Activated effector memory CD4-positive, alpha-beta T cell treated with Interleukin-2 at 50 U/mL for 16 hours (primary cell): ENCODE data around the gene PFDN6.

Experiments
- DNase-seq: peaks from one replicate; pipeline ENCODE4 v3.0.0-alpha.2; 2020

Gene PFDN6

DNA sequence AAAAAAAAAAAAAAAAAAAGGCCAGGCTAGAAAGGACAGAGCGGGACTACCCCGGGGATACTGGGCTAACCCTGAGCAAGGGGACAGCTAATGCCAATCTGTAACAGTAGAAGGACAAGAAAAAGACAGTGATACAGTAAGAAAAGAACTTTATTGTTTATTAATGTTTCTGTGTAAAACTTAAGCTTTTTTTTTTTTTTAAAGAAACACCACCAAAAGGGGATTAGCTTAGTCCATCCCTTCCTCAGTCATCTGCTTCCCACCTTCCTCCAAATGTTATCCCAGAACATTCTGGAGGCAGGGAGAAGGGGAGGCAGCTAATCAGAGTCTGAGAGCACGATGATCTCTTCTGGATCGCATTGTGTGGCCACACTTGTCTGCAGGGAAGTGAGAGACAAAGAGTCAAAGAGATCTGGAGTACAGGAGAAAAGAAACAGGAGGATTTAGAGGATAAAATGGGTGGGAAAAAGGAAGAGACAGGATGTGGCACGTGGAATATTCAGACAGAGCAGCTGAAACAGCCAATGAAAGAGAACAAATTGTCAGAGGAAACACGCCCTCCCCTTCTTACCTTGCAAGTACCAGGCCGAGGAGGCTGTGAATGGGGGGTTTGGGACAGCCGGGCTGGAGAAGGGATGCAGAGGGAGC is 29.1 kb downstream of the PFDN6 start:
- no peak for DNase-seq

DNA sequence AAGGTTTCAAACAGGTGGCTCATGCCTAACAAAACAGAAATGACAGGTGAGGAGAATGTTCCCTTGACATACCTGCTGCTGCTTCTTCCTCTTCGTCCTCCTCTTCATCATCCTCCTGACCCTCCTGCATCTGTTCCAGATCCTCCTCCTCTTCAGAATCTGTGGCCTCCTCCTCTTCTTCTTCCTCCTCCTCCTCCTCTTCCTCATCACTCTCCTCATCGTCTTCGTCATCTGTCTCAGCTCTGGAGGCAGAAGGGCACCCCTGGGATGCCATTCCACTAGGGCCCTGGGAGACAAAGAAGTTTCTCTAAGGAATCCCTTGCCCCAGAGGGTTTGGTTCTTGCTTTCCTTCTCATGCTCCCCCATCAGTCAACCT is 30.5 kb downstream of the PFDN6 start:
- DNase-seq, result no peak

DNA sequence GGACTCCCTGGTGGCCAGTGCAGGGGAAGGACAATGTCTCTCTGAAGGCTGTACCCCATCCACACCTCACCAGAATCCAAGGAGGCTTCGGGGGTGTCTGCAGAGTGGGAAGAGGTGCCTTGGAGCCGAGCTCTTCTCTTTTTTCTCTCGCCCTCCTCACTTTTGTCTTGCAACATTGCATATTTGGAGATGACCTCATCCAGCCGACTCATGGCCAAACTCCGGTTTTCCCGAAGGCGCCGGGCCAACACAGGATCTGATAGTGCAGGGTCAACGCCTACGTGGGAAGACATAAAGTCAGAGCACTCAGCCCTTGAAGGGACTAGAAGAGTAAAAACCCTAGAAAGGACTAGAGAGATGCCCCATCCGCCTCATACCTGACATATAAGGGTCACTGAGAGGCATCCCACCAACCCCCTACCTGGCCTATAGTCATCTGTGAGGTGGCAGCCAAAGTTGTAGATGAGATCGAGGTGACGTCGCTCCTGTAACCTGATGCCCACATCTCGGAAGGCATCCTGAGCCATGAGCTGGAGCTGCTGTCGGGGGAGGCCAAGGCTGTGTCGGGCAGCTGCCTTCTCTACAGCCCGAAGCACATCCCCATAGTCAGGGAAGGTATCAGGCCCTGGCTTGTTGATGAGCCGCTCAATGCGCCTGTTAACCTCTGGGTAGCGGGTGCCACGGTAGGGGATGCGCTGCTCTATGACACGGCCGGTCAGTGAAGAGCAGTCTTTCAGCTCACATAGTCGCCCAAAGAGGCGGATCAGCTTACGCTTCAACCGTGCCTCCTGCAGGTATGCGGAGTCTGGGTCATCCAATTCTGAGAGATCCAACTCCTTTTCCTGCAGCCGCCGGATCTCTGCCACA is 31.1 kb downstream of the PFDN6 start:
- DNase-seq, result no peak

DNA sequence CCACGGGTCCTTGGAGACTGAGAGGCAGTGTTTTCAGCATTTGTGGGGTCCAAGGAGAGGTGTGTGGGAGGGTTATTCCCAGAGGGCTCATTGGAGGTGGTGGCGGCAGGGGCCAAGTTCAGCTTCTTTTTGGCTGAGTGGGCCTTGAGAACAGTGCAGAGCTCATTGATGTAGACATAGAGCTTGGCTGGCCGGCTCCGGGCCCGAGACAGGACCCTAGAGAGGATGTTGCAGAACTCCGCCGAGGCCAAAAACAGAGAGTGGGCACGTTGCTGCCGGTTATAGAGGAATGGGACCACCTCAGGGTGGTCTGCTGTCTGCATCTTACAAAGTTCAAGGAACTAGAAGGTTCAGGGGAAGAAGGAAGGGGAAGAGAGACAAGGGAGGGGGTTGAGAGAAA is 31.8 kb downstream of the PFDN6 start:
- DNase-seq, result no peak

DNA sequence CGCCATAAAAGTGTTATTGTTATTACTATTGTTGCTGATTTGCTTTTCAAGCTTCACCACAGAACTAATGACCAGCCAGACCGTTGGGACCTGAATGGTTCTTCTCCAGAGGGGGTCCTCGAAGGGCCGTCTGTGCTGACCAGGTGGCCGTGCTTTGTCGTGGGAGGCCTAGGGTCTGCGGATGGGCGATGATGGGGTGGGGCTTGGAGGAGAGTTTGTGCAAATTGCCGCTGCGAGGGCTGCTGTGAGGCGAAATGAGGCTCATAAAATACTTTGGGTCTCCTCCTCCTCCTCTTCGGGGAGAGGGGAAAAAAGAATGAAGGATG is 34.2 kb downstream of the PFDN6 start:
- peak; percentile 14 for DNase-seq

DNA sequence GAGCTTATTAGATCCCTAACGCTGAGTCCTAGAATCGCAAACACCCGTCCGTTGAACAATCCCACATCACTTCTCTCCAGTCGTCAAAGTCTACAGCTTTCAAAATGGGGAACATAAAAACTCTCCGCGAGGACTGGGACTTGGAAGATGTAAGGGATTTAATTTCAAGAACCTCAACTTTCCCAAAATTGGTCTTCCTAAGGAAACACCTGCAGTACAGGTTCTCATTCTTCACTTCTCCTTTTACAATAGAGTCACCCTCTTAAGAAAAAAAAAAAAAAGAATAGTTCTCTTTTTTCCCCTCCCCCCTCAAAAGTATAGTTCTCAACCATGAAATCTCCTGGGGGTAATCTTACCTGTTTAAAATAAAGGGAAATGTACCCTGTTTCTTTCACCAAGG is 34.7 kb downstream of the PFDN6 start:
- DNase-seq, result no peak

DNA sequence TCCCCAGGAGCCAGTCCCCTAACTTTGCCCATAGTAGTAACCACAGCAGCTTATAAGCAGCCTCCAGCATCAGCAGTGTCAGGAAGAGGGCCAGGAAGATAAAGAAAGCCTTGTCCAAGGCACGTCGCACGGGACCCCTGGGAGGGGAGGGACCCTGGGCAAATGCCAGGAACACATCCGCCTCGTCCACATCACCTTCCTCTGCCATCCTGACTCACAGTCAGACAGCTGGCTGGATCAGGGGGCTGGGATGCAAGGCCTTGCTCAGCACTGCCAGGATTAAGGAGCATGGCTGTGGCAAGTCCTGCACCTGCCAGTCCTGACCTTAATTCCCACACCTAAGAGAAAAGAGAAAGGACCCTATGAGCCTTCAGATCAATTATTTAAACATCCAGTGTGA is 39.7 kb downstream of the PFDN6 start:
- no peak for DNase-seq

DNA sequence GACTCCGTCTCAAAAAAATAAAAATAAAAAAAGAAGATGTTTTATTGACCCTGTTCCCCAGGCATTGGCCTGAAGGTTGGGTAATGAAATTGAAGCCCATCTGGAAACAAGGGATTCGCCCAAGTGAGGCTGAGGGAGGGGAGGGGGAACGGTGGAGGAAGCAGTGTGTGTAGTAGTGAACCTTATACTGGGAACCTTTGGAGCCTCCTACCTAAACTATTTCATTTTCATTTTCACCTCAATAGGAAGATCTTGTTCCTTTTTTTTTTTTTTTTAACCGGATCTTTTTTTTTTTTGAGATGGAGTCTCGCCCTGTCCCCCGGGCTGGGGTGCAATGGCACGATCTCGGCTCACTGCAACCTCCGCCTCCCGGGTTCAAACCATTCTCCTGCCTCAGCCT is 41.3 kb downstream of the PFDN6 start:
- DNase-seq, result no peak

DNA sequence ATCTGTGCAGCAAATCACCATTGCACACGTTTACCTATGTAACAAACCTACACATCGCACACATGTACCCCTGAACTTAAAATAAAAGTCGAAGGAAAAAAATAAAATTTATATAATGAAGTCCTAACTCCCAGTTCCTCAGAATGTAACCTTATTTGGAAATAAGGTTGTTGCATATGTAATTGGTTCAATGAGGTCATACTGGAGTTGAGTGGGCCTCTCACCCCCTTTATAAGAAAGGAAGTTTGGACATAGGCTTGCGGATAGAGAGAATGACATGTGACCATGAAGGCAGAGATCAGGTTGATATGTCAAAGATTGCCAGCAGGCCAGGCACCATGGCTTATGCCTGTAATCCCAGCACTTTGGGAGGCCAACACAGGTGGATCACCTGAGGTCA is 44.3 kb downstream of the PFDN6 start:
- no peak for DNase-seq

DNA sequence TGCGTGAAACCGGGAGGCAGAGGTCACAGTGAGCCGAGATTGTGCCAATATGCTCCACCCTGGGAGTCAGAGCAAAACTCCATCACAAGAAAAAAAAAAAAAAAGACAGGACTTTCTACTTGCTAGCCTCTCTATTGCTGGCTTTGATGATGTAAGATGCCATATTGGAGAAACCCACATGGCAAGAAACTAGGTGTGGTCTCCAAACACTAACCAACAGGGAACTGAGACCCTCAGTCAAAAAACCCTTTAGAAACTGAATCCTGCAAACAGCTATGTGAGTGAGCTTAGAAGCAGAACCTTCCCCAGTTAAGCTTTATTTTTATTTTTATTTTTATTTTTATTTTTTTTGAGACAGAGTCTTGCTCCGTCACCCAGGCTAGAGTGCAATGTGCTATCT is 46.5 kb downstream of the PFDN6 start:
- DNase-seq, result no peak

DNA sequence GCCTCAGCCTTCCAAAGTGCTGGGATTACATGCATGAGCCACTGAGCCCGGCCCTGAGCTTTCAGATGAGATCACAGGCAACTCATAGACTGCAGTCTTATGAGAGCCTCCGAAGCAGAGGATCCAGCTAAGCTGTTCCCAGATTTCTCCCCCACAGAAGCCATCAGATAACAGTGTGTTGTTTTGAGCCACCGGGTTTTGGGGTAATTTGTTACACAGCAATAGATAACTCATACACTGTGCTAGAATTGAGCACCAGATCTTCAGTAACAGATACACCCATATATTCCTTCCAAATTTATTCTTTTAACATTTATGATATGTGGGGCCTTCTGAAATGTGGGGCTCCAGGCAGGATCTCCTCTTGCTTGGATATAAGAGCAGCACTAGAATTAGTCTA is 47.1 kb downstream of the PFDN6 start:
- no peak for DNase-seq

DNA sequence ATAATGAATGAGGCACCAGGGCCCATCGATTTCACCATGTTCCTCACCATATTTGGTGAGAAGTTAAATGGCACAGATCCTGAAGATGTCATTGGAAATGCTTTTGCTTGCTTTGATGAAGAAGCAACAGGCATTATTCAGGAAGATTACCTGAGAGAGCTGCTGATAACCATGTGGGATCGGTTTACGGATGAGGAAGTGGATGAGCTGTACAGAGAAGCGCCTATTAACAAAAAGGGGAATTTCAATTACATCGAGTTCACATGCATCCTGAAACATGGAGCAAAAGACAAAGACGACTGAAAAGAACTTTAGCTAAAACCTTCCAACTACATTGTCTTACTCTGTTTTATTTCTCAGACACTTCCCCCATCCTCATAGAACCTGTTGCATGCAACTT is 49.8 kb downstream of the PFDN6 start:
- DNase-seq, result no peak
